Activated T-cell treated with anti-CD3 and anti-CD28 coated beads, Interleukin-2, amount 50 U/mL, for 24 hours (primary cell): ENCODE measurements around the gene RRAGC.
A peak's percentile ranks its signal among the peaks of the same experiment; 100 is the strongest.

Experiments
- DNase-seq: peaks from one replicate; pipeline ENCODE4 v3.0.0-alpha.2; 2020
- H3K27ac Mint-ChIP-seq: 2 replicates; pipeline ENCODE4 v1.8.0; 2020; ENCODE audit warnings: mild to moderate bottlenecking, mixed read lengths
- H3K27me3 Mint-ChIP-seq: 2 replicates; pipeline ENCODE4 v1.8.0; 2020; ENCODE audit warnings: mixed read lengths
- H3K36me3 Mint-ChIP-seq: 2 replicates; pipeline ENCODE4 v1.8.0; 2020; ENCODE audit warnings: low read depth, mixed read lengths
- H3K4me1 Mint-ChIP-seq: 2 replicates; pipeline ENCODE4 v1.8.0; 2020; ENCODE audit warnings: low read depth, mixed read lengths
- H3K4me3 Mint-ChIP-seq: 2 replicates; pipeline ENCODE4 v1.8.0; 2020; ENCODE audit warnings: mild to moderate bottlenecking, moderate library complexity, mixed read lengths
- H3K9me3 Mint-ChIP-seq: 2 replicates; pipeline ENCODE4 v1.8.0; 2020; ENCODE audit warnings: mixed read lengths

RRAGC gene

GRCh38 chr1:38834937-38835827 lies 24.4 kb downstream of the RRAGC start:
- H3K27me3 Mint-ChIP-seq, result peaks cover 12% of the 10 kb centered on the region
- no peak for DNase-seq
- H3K36me3 Mint-ChIP-seq, result peaks cover 23% of the 10 kb centered on the region
- H3K9me3 Mint-ChIP-seq, result no peaks in the 10 kb centered on the region
- H3K4me3 Mint-ChIP-seq, result no peak overlapping the region
- H3K27ac Mint-ChIP-seq, result no peak overlapping the region
- H3K4me1 Mint-ChIP-seq, result peaks cover 2% of the 10 kb centered on the region

GRCh38 chr1:38834221-38834782 lies 25.3 kb downstream of the RRAGC start:
- Mint-ChIP-seq H3K4me3 (no peak overlapping the region), H3K4me1 (peaks cover 2% of the 10 kb centered on the region), H3K36me3 (peaks cover 17% of the 10 kb centered on the region), H3K9me3 (no peaks in the 10 kb centered on the region), H3K27ac (no peak overlapping the region), H3K27me3 (peaks cover 16% of the 10 kb centered on the region)
- no peak for DNase-seq

GRCh38 chr1:38833146-38833545 lies 26.4 kb downstream of the RRAGC start:
- Mint-ChIP-seq H3K4me1 (peaks cover 2% of the 10 kb centered on the region), H3K27ac (no peak overlapping the region), H3K9me3 (no peaks in the 10 kb centered on the region), H3K27me3 (peaks cover 21% of the 10 kb centered on the region), H3K4me3 (no peak overlapping the region), H3K36me3 (peaks cover 6% of the 10 kb centered on the region)
- DNase-seq, result no peak

GRCh38 chr1:38832370-38832734 lies 27.2 kb downstream of the RRAGC start:
- H3K36me3 Mint-ChIP-seq, result no peaks in the 10 kb centered on the region
- no peak overlapping the region for H3K4me3 Mint-ChIP-seq
- peaks cover 25% of the 10 kb centered on the region for H3K27me3 Mint-ChIP-seq
- no peak for DNase-seq
- no peak overlapping the region for H3K27ac Mint-ChIP-seq
- H3K9me3 Mint-ChIP-seq, result no peaks in the 10 kb centered on the region
- peaks cover 2% of the 10 kb centered on the region for H3K4me1 Mint-ChIP-seq

- Mint-ChIP-seq H3K27me3 (peaks cover 30% of the 10 kb centered on the region), H3K4me1 (peaks cover 2% of the 10 kb centered on the region), H3K9me3 (no peaks in the 10 kb centered on the region), H3K36me3 (no peaks in the 10 kb centered on the region), H3K27ac (no peak overlapping the region), H3K4me3 (no peak overlapping the region)
- DNase-seq, result no peak
Observed at GRCh38 chr1:38831731-38832369, 27.7 kb downstream of the RRAGC start.

GRCh38 chr1:38829368-38829767 lies 30.2 kb downstream of the RRAGC start:
- Mint-ChIP-seq H3K36me3 (no peaks in the 10 kb centered on the region), H3K4me1 (peaks cover 1% of the 10 kb centered on the region), H3K4me3 (no peak overlapping the region), H3K27ac (no peak overlapping the region), H3K9me3 (no peaks in the 10 kb centered on the region), H3K27me3 (peaks cover 50% of the 10 kb centered on the region)
- DNase-seq, result no peak

- Mint-ChIP-seq H3K9me3 (no peaks in the 10 kb centered on the region), H3K36me3 (no peaks in the 10 kb centered on the region), H3K27me3 (peaks cover 50% of the 10 kb centered on the region), H3K27ac (no peak overlapping the region), H3K4me3 (no peak overlapping the region), H3K4me1 (peaks cover 1% of the 10 kb centered on the region)
- no peak for DNase-seq
Observed at GRCh38 chr1:38827318-38827717, 32.3 kb downstream of the RRAGC start.

GRCh38 chr1:38826886-38827285 lies 32.7 kb downstream of the RRAGC start:
- no peak overlapping the region for H3K27ac Mint-ChIP-seq
- no peak for DNase-seq
- H3K4me3 Mint-ChIP-seq, result no peak overlapping the region
- no peaks in the 10 kb centered on the region for H3K9me3 Mint-ChIP-seq
- peaks cover 53% of the 10 kb centered on the region for H3K27me3 Mint-ChIP-seq
- peaks cover 1% of the 10 kb centered on the region for H3K4me1 Mint-ChIP-seq
- no peaks in the 10 kb centered on the region for H3K36me3 Mint-ChIP-seq

GRCh38 chr1:38826262-38826661 lies 33.3 kb downstream of the RRAGC start:
- Mint-ChIP-seq H3K27ac (no peak overlapping the region), H3K9me3 (no peaks in the 10 kb centered on the region), H3K4me3 (no peak overlapping the region), H3K4me1 (peaks cover 1% of the 10 kb centered on the region), H3K27me3 (peaks cover 54% of the 10 kb centered on the region), H3K36me3 (no peaks in the 10 kb centered on the region)
- DNase-seq, result no peak

GRCh38 chr1:38820860-38821259 lies 38.7 kb downstream of the RRAGC start:
- H3K27me3 Mint-ChIP-seq, result peaks cover 68% of the 10 kb centered on the region
- peaks cover 9% of the 10 kb centered on the region for H3K4me1 Mint-ChIP-seq
- H3K36me3 Mint-ChIP-seq, result no peaks in the 10 kb centered on the region
- H3K27ac Mint-ChIP-seq, result no peak overlapping the region
- no peak overlapping the region for H3K4me3 Mint-ChIP-seq
- no peaks in the 10 kb centered on the region for H3K9me3 Mint-ChIP-seq
- DNase-seq, result no peak

- H3K4me3 Mint-ChIP-seq, result no peak overlapping the region
- H3K9me3 Mint-ChIP-seq, result no peaks in the 10 kb centered on the region
- DNase-seq, result no peak
- H3K36me3 Mint-ChIP-seq, result no peaks in the 10 kb centered on the region
- peaks cover 12% of the 10 kb centered on the region for H3K4me1 Mint-ChIP-seq
- no peak overlapping the region for H3K27ac Mint-ChIP-seq
- peaks cover 69% of the 10 kb centered on the region for H3K27me3 Mint-ChIP-seq
Observed at GRCh38 chr1:38819516-38819915, 40.1 kb downstream of the RRAGC start.

- Mint-ChIP-seq H3K4me1 (peaks cover 12% of the 10 kb centered on the region), H3K27me3 (peaks cover 69% of the 10 kb centered on the region), H3K4me3 (no peak overlapping the region), H3K36me3 (no peaks in the 10 kb centered on the region), H3K27ac (no peak overlapping the region), H3K9me3 (no peaks in the 10 kb centered on the region)
- no peak for DNase-seq
Observed at GRCh38 chr1:38819040-38819439, 40.5 kb downstream of the RRAGC start.

- H3K4me3 Mint-ChIP-seq, result no peak overlapping the region
- DNase-seq, result peak; percentile 77
- peaks cover 75% of the 10 kb centered on the region for H3K27me3 Mint-ChIP-seq
- H3K4me1 Mint-ChIP-seq, result peaks cover 12% of the 10 kb centered on the region
- no peaks in the 10 kb centered on the region for H3K9me3 Mint-ChIP-seq
- H3K36me3 Mint-ChIP-seq, result no peaks in the 10 kb centered on the region
- H3K27ac Mint-ChIP-seq, result no peak overlapping the region
Observed at GRCh38 chr1:38818175-38818976, 41.2 kb downstream of the RRAGC start.
